ENCODE results near the gene IWS1. TPM values are rescaled to one million over a fixed set of nuclear protein-coding genes. Genes with fewer than 3 reads are reported as not detected.

The IWS1 gene
- total RNA-seq, 1 experiment from 2014 or later, result 46.6 TPM

DNA sequence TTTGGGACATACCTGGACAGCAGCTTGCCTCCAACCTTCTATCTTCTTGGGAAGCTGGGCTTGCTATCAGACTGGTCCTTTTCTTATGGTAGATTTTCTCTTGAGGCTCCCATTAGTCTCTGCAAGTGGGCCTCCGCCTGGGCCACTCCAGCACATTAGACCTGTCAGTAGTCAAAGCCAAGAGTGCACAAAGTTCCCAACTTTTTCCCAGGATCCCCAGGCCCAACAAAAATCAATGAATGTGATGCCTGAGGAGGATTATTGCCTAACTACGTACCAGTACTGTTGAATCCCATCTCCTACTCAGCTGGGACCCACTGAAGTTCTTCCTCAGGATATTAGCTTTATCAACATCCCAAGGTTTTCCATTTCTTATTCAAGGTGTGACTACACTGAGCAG is 56.3 kb downstream of the IWS1 start:
- Histone ChIP-seq H2AFZ (ENCODE audit: low read depth, low read length, poor library complexity, severe bottlenecking) (no peak overlapping the region), H3K27me3 (ENCODE audit: insufficient read depth, low read length) (no peaks in the 10 kb centered on the region), H3K4me1 (ENCODE audit: control insufficient read depth in 1 of 2, insufficient read depth in 2 of 2, low read length in 2 of 2) (no peaks in the 10 kb centered on the region), H3K36me3 (ENCODE audit: control insufficient read depth in 1 of 2, insufficient read depth in 2 of 2, low read length in 2 of 2) (no peaks in the 10 kb centered on the region), H3K9ac (ENCODE audit: low read length) (no peak overlapping the region), H4K20me1 (ENCODE audit: insufficient read depth) (no peaks in the 10 kb centered on the region), H3K9me2 (ENCODE audit: insufficient read depth) (no peaks in the 10 kb centered on the region), H3K4me3 (replicated peaks in 1 of 2; ENCODE audit: low read depth in 1 of 2, low read length in 2 of 2) (no peak overlapping the region), H3K79me2 (ENCODE audit: insufficient read depth, low read length) (no peaks in the 10 kb centered on the region), H3K9me3 (ENCODE audit: control insufficient read depth in 1 of 2, insufficient read depth in 1 of 2, low read depth in 1 of 2, low read length in 2 of 2) (no peaks in the 10 kb centered on the region), H3K4me2 (ENCODE audit: low read length) (no peak overlapping the region), H3K27ac (ENCODE audit: low read depth, low read length) (no peak overlapping the region)
- CTCF ChIA-PET, result no interaction called here
- DNase-seq (ENCODE audit: low read depth, low spot score) (no peak), ATAC-seq (no peak)
- no TSS peak for BruUV-seq (replicated peaks)
- POLR2A ChIA-PET, result no interaction called here
- TF ChIP-seq, protein P1, sequence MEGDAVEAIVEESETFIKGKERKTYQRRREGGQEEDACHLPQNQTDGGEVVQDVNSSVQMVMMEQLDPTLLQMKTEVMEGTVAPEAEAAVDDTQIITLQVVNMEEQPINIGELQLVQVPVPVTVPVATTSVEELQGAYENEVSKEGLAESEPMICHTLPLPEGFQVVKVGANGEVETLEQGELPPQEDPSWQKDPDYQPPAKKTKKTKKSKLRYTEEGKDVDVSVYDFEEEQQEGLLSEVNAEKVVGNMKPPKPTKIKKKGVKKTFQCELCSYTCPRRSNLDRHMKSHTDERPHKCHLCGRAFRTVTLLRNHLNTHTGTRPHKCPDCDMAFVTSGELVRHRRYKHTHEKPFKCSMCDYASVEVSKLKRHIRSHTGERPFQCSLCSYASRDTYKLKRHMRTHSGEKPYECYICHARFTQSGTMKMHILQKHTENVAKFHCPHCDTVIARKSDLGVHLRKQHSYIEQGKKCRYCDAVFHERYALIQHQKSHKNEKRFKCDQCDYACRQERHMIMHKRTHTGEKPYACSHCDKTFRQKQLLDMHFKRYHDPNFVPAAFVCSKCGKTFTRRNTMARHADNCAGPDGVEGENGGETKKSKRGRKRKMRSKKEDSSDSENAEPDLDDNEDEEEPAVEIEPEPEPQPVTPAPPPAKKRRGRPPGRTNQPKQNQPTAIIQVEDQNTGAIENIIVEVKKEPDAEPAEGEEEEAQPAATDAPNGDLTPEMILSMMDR (IDR thresholded peaks at IDR 0.05 in 2 of 3, conservative IDR thresholded peaks at IDR 0.05 in 1 of 3; ENCODE audit: borderline replicate concordance in 1 of 3, insufficient read depth in 1 of 3, low read depth in 2 of 3, low read length in 2 of 3), result no peak
- TF ChIP-seq, protein P2, sequence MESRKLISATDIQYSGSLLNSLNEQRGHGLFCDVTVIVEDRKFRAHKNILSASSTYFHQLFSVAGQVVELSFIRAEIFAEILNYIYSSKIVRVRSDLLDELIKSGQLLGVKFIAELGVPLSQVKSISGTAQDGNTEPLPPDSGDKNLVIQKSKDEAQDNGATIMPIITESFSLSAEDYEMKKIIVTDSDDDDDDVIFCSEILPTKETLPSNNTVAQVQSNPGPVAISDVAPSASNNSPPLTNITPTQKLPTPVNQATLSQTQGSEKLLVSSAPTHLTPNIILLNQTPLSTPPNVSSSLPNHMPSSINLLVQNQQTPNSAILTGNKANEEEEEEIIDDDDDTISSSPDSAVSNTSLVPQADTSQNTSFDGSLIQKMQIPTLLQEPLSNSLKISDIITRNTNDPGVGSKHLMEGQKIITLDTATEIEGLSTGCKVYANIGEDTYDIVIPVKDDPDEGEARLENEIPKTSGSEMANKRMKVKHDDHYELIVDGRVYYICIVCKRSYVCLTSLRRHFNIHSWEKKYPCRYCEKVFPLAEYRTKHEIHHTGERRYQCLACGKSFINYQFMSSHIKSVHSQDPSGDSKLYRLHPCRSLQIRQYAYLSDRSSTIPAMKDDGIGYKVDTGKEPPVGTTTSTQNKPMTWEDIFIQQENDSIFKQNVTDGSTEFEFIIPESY (IDR thresholded peaks at IDR 0.05; ENCODE audit: extremely low read depth, insufficient replicate concordance, low read length), result no peak
- no peak for TF ChIP-seq RAD21 (IDR thresholded peaks at IDR 0.05; ENCODE audit: low read depth)
- no peak for TF ChIP-seq CBX3 (IDR thresholded peaks at IDR 0.05; ENCODE audit: low read depth)
- TF ChIP-seq EGR1 (IDR thresholded peaks at IDR 0.05; ENCODE audit: low read depth), result no peak
- no peak for TF ChIP-seq ZNF274 (IDR thresholded peaks at IDR 0.05; ENCODE audit: low read depth, low read length)
- TF ChIP-seq EZH2 (IDR thresholded peaks at IDR 0.05), result no peak
- TF ChIP-seq POLR2AphosphoS5 (IDR thresholded peaks at IDR 0.05; ENCODE audit: low read depth, low read length), result no peak
- no peak for TF ChIP-seq POLR2A (IDR thresholded peaks at IDR 0.05; ENCODE audit: borderline replicate concordance, extremely low read depth, insufficient read depth, insufficient read length)
- TF ChIP-seq, protein P3, sequence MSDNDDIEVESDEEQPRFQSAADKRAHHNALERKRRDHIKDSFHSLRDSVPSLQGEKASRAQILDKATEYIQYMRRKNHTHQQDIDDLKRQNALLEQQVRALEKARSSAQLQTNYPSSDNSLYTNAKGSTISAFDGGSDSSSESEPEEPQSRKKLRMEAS (IDR thresholded peaks at IDR 0.05), result no peak
- TF ChIP-seq, protein P4, sequence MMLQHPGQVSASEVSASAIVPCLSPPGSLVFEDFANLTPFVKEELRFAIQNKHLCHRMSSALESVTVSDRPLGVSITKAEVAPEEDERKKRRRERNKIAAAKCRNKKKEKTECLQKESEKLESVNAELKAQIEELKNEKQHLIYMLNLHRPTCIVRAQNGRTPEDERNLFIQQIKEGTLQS (IDR thresholded peaks at IDR 0.05), result no peak
- intact Hi-C loops (cut with micrococcal nuclease), result no loop called here
- RAD21 ChIA-PET (ENCODE audit: low non-redundant PET in 1 of 2, low total read pairs in 2 of 2, uncharacterized antibody in 2 of 2, unreplicated experiment in 2 of 2), result no interaction called here

Data from HCT116 (cell line).